ENCODE measurements around the gene DPY19L1.
"Not testable (repeated sequence)": the region's sequence is repeated elsewhere in the genome, so short reads cannot be mapped to it uniquely, and the experiment has no call there.

The DPY19L1 gene

DNA sequence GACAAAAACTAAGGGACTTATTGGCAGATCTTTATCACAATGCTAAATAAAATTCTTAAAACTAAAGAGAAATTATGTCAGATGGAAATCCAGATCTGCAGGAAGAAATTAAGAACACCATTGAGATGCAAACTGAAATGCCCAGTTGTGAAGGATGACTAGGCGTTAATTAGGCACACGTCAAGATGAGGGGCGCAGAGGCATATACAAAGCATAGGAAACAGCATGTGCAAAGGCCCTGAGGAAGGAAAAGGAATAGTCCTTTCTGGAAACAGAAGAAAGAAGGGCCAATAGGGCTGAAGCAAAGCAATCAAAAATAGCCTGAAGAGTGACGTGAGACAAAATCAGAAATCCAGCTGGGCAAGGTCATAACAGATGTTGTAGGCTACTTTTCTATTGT, 53.1 kb downstream of the DPY19L1 start:
- not testable (repeated sequence) for DNase-seq

DNA sequence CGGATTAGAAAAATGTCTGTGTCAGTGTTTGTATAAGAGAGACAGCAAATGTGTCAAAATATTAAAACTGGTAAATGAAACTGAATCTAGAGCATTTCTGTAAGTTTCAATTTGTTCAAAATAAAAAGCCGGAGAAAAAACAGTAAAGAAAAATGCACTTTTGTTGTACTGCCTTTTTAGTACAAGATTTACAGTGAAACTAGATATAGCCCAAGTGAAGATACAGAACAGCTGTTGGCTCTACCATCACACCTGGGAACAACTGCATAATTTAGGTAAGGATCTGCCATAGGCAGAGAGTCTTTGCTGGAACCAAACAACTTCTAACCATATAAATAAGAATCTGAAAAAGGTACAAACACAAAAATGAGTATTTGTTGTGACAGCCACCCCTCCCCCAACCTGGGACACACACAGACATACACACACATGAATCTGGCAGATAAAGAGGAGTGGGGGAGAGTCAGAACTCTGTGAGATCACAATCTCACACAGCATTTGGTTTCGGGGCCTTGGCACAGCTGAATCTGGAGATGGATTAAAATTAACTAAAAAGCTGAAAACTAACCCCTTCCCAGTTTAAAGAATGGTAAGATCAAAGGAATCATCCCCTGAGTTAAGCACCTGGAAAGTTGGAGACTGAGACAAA, 54.8 kb downstream of the DPY19L1 start:
- DNase-seq: no peak

DNA sequence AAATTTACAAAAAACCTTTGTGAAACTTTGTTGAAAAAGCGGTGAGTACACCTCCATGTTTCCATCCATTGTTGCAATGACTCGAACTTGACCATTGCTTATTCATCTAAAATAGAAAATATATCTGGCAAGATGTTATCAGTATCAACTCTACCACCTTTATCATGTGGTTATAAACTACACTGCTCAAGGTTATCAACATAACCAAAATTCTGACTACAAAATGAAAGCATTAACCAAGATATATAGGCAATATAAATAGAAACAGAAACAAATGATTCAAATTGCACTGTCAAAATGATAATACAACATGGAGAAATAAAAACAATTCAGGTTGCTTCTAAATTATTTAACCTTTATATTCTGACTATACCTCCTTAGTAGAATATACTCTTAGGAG, 58.2 kb downstream of the DPY19L1 start:
- not testable (repeated sequence) for DNase-seq

DNA sequence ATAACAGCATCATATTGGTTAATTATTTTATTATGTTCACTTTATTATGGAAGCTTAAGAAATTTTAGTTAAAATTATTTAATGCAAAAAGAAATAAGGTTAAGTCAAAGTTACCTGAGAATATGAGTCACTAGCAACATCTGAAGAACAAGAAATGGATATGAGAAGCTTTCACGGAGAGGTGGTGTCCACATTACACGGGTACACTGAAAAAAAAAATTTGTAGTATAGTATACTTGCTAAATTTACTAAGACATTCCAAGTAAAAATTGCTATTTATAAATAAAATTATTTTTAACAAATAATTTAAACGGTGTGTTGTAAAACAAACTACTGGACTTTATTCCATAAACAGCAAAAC, 63.9 kb downstream of the DPY19L1 start:
- DNase-seq: no peak

DNA sequence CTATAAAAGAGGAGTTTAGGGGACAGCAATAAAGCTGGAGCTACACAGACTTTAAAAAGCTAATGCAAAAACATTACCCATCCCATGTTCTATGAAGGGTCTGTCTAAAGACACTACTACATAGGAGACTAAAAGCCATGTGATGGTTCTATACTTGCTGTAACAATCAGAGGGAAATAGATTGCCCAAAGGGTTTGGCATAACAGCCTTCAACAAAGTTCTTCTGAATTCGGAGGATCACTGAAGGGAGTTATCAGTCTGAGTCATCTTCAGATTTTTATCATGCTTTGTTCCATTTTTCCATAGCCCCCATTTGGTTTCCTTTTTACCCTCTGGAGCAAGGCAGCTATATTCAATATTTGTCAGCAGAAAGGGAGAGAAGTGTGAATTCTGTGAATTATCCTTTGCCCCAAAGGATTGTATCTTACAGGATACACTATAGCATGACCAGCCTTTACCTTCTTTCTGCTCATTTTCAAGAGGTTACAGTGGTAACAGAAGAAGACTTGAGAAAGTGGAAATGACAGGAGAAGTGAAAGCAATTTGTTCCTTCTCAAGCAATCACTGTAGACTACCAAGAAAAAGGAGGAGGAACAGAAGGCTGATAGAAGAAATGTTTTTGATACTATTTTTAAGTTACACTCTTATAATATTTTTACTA, 64.4 kb downstream of the DPY19L1 start:
- DNase-seq: not testable (repeated sequence)

DNA sequence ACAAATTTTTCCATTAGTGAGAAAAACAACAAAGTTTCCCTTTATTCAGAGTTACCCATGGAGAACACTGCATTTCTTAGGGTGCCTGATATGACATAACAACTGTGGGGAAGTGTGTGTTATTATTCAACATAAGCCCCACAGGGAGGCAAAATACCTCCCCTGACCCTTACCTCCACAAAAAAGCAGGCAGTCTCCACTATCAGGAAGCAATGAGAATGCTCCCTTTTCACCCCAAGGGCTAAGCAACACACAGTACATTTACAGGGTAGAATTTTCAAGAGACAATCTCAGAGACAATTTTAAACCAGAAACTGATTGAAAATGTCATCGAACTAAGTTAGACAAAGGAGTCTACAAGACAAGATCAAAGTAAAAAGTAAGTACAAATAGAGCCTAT, 69.5 kb downstream of the DPY19L1 start:
- not testable (repeated sequence) for DNase-seq

DNA sequence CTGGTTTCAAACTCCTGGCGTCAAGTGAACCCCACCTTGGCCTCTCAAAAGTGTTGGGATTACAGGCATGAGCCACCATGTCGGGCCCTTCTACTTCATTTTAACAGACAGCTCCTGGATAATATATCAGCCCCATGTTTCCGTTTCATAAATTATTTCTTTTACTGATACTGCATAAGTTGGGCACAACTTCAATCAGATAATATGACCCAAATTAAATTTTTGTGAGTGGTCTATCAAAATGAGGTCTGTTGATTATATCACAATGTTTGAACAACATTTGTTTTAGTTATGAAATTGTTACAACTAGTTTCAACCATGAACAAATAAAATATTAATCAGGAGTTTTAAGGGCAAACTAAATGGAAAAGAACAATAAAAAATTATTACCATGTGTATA, 70.8 kb downstream of the DPY19L1 start:
- DNase-seq: not testable (repeated sequence)

DNA sequence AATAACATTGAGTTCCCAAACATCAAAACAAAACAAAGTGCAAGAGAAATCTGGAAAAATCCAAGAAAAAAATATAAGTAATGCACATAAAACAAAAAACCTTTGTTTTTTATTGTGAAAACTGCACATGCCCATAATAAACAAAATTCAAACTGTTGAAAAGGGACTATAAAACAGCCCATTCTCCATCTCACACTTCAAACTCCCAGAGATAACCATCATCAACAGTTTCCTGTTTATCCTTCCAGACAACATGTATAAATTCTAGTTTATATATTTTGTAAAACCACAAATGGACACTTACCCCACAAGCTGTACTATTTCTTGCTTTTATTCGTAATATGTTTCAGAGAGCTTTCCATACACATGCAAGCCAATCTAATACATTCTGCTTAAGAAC, 79.3 kb downstream of the DPY19L1 start:
- no peak for DNase-seq

DNA sequence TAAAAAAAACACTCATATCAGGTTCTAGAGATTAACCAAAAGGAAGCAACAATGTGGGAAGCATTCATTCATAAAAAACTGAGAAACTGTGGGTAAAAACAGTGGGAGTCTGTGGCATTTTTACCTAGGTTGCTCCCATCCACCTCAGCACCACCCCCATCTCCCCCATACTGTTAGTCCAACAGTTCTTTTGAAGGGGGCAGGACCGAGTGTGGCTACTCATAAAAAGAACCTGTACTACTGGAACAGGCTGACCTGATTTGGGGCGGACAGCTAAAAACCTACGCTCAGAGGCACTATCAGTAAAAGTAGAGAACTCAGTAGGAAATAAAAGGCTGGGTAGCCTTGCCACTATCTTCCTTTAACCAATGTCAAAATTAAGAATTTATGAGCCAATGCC, 84.5 kb downstream of the DPY19L1 start:
- no peak for DNase-seq

DNA sequence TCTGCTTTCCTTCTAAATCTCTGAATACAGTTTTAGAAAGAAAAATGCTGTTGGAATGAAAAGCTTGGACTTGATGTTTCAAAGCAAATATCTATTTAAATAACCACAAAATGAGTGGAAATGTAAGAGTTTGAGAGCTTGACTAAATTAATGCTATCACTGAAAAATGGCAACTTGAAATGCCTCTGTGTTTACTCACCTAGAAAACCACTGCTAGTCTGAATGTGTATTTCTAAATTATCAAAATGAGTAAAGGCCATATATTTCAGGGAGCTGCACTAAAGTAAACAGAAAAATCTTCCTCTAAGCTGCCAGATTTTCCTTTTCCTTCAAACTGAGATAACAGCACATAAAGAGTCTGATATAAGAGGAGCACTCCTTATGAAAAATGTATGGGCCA, 87.9 kb downstream of the DPY19L1 start:
- DNase-seq: no peak

DNA sequence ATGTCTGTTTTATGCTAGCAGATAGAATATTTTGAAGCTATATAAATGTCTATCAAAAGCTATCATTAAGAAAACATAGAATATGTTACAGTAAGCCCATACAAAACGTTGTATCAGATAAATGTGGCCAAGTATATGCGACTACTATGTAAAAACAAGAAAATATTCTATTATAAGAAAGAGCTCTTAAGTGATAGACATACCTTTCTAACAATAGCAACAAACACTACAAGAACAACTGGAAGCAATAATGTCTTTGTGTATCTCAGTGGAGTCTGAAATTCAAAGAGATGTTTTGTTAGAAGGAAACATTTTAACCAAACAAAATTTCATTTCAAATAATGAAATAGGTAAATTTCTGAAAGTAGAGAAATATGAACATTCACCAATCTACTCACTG, 89.9 kb downstream of the DPY19L1 start:
- not testable (repeated sequence) for DNase-seq

DNA sequence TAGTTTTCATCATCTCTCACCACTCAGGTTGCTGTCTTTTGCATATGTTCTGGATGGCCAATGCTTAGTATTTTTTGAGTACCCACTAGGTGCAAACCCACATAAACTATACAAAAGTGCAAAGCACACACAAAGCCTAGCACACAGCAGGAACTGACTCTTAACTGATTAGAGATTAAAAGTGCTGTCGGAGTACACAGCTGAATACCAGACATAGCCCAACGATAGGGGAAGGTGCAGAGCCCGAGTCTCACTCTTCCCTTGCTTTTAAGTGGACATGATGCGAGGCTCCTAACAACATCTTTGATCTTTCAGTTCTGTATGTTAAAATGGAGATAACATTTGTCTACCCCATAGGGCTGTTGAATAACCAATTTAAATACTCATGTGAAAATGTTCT, 90.8 kb downstream of the DPY19L1 start:
- peak; percentile 44 for DNase-seq

DNA sequence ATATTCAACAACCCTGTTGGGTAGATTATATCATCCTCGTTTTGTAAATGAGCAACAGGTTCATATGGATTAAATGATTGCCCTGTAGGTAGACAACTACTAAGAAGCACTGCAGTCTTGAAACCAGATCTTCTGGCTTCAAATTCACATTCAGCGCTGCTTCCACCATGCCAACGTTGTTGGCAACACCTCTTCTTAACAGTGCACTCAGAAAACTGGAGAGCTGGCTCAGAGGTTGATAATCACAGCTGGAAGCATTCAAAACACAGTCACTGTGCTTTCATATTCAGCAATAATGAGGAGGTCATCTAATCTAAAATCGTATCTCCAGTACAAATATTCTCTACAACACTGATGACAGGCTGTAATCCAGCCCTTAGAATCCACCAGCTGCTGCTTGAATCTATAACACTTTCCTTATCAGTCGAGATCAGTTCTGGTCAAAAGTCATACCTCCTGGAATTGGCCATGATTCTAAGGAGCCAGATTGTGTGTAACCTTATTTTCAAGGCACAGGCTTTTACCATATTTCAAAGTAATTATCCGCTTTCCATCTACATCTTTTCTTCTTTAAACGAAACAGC, 91.3 kb downstream of the DPY19L1 start:
- DNase-seq: peak; percentile 68

DNA sequence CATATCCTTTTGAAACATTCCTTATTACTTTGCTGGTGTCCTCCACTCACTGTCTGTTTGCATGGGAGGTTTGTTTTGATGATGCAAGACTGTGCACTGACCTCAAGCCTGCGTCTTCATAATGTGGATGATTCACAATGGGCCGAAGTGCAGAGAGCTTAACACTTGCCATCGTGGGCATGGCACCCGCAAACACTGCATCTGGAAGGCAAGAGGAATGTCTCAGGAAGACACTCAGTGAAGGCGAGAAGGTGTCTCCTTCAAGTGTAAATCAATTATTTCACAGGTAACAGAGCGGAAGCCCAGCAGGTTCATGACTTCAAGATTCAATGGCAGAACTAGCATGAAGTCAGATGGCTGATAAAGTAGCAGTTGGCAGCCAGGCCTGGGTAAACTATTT, 98.1 kb downstream of the DPY19L1 start:
- no peak for DNase-seq

DNA sequence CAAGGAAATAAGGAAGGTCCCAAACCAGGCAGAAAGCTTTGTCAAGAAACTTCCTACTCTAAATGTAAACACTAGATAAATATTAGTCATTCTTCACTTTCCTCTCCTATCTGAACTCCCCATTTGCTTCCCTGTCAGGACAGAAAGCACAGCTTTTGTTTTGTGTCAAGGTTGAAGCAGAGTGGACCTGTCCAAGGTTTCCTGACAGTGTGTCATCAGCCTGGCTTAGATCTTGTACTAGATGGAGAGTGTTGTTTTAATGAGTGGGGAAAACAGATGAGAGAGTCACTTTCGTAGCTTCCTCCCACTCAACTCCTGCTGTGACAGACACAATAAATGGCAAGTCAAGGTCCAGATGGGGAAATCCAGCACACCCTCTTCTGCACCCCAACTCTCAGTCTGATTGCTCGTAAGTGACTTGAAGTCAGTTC, 101.5 kb downstream of the DPY19L1 start:
- not testable (repeated sequence) for DNase-seq

DNA sequence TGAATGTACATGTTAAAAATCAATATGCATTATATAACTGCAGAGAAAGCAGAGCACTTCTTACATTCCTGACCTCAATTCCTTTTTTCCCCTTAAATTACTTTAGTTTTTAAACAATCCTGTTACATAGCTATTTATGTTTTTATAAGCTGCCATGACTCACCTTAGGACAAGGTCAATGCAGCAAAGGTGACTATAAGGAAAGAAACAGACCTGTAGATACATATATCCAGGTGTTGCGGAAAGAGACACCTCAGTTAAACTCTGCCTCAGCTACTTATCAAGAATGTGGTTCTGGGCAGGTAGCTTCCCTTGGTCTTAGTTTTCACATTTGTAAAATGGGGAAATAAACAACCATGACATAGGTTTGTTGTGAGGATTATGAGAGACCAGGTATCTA, 105.5 kb downstream of the DPY19L1 start:
- no peak for DNase-seq

DNA sequence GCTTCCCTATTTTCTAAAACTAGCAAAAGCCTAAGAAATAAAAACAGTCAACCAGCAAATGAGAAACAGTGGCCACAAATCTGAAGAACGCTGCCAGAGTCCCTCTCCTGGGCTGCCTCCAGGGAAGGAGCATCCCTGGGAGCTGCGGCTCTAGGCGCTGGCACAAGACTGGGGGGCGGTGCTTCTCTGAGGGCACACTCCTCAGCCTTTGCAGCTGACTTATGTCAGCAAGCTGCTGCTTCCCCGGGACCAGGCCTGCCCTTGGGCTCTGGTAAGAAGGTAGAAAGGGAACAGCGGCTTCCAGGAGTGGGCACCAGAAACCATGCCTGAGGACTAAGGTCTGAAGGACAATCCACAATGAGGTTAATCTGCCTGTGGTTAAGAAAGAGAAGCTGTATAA, 107.5 kb downstream of the DPY19L1 start:
- DNase-seq: not testable (repeated sequence)

DNA sequence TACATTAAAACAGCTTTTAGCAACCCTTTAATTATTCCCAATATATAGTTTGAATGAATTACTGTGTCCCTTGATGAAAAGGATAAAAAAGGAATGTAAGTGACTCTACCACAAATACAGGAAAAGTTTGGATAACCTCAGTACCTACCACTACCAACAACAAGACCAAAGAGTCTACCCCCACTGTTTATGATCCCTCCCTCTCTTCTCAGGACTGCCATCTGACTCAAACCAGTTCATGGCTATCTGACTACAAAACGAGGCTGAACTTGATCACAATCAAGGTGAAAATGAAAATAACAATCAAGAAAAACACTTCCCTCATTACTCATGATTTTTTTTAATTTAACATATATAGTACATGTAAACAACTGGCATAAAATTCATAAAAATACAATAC, 108.7 kb downstream of the DPY19L1 start:
- DNase-seq: no peak

DNA sequence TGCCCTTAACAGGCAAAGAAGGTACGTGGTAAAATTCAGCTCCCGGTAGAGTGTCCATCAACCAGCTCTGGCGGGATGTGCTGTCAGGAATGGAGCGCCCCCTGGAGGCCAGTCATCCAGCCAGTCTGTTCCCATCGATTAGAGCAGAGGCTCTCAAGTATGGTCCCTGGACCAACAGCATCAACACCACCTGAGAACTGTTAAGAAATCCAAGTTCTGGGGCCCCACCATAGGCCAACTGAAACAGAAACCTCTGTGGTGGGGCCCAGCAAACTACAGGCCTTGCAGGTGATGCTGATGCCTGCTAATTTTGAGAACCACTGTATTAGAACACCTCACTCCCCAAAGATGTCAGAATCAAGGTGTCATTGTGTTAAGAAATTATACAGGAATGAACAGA, 109.2 kb downstream of the DPY19L1 start:
- DNase-seq: no peak

DNA sequence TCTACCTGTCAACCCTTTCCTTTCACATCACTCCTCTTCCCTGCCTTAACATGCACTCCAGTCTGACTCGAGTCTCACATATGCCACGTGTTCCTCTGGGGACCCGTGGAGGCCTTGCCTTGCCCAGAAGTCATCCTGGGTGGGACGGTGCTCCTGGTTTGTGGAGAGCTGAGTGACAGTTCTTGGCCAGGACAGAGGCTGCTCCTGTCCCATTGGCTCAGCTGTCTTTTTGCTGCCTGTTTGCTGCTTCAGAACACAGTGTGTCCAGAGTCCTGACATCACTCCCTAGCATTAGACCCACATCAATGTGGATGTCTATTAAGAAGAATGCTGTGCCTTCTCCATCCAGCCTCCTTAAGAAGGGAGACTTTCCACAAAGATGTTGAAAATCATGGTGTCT, 116.8 kb downstream of the DPY19L1 start:
- DNase-seq: not testable (repeated sequence)

DNA sequence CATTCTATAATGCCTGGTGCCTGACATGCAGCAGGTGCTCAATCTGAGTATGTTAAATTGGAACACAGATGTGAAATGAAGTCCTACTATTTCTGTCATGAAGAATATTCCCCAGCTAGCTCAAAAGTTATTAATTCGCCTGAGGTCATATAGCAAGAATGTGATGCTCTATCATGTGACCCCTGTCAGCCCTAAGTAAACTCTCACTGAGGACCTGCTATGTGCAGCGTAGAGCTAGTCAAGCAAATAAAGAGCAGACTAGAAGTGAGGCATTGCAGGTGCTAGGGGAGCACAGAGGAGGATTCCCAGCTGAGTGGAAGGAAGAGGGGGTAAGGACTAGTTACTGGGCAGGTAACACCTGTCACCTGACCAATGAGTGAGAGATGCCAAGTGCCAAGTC, 118.2 kb downstream of the DPY19L1 start:
- DNase-seq: not testable (repeated sequence)

DNA sequence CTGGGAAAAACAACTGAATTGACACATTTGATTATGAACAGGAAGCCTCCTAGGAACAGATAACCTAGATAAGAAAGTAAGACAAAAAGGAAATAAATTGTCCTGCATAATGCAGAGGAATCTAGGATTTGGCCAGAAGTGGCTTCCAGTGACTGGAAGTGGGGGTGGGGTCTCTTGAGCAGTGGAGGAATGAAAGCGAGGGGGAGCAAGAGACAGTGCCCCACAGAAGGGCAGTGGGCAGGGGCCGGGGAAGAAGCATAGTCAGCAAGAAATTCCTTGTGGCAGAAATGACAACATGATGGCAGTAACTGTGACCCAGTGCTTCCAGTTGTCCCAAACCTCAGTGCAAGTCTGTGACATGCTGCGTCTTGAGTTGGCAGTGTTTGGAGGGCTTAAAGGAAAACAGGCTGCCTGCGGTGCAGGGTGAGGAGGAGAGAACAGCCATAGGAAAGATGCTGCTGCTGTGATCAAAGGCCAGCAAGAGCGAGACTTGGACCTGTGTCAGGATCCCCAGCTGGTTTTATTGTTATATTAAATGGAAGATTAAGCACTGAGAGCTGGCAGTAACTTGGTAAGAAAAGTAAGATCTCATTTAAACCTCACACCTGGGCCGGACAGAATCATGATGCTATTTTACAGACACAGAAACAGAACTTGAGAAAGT, 119.0 kb downstream of the DPY19L1 start:
- DNase-seq: not testable (repeated sequence)

DNA sequence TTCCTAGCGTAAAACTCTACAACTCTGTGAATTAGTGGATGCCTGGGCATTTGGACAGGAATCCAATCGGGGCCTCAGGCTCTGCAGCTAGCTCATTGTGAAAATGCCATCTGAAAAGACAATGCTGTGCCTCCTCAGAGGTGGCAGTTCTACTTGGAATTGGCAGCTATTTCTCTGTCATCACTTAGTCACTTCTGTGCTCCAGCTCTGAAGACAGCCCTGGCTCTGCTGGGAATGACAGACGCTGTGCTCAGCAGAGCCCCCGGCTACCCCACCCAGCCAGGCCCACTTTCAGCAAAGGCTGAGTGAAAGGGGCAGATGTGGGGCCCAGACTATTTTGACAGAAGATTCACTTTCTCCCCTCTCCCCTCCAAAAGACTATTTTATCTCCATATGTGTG, 119.8 kb downstream of the DPY19L1 start:
- DNase-seq: not testable (repeated sequence)

DNA sequence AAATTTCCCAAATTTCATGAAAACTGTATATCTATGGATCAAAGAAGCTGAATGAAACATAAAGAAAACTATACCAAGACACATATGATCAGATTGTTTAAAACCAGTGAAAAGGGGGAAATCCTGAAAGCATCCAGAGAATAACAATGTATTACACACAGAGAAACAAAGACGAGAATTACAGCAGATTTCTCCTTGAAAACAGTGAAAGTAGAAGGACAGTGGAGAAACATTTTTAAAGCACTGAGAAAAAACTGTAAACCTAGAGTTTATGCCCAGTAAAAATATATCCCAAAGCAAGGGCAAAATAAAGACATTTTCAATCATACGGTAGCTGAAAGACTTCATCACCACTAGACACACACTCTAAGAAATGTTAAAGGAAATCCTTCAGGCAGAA, 121.0 kb downstream of the DPY19L1 start:
- DNase-seq: no peak
